Sigmoid colon (tissue), 7 donors: ENCODE measurements around the gene CAPN5. TPM values are rescaled to one million over a fixed set of nuclear protein-coding genes. Genes with fewer than 3 reads are reported as not detected.

Experiments used
- DNase-seq: peaks from one replicate; pipeline ENCODE4 v3.0.0-alpha.2; 2019
- H3K27ac ChIP-seq, 4 donors: fragments of 200-600 bp; sonication (generic); one replicate each; pipeline ENCODE4 v1.5.1; 2016 to 2019; ENCODE audit warnings: mild to moderate bottlenecking in 1 of 4
- H3K27me3 ChIP-seq, 3 donors: fragments of 200-600 bp; sonication (generic); one replicate each; pipeline ENCODE4 v1.5.1; 2019; ENCODE audit warnings: mild to moderate bottlenecking in 1 of 3
- H3K36me3 ChIP-seq, 4 donors: fragments of 200-600 bp; sonication (generic); one replicate each; pipeline ENCODE4 v1.5.1; 2016 to 2019
- H3K4me1 ChIP-seq, 4 donors: fragments of 200-600 bp; sonication (generic); one replicate each; pipeline ENCODE4 v1.5.1; 2017 to 2019
- H3K4me3 ChIP-seq, 4 donors: fragments of 200-600 bp; sonication (generic); one replicate each; pipeline ENCODE4 v1.5.1; 2017 to 2019; ENCODE audit warnings: mild to moderate bottlenecking in 2 of 4, moderate library complexity in 1 of 4
- H3K9me3 ChIP-seq, 4 donors: fragments of 200-600 bp in 3 of 4; sonication (generic) in 3 of 4; one replicate each; pipeline versions ENCODE4 v1.5.1 to v1.6.1; 2013 to 2019
- CTCF ChIP-seq, 4 experiments: fragments of 450-650 bp in 3 of 4; fragments of 200-600 bp in 1 of 4; IDR thresholded peaks; one replicate each; pipeline ENCODE4 v1.5.1; 2016 to 2019; ENCODE audit warnings: antibody characterized with exemption in 4 of 4, mild to moderate bottlenecking in 3 of 4, moderate library complexity in 2 of 4
- EP300 ChIP-seq, 4 donors: sonication (generic); formaldehyde crosslinking; IDR thresholded peaks; one replicate each; pipeline ENCODE4 v1.6.1; 2017; ENCODE audit warnings: antibody characterized with exemption in 4 of 4
- POLR2A ChIP-seq, 2 donors: fragments of 450-650 bp; IDR thresholded peaks; one replicate each; pipeline ENCODE4 v1.6.1; 2016; ENCODE audit warnings: antibody characterized with exemption in 2 of 2, mild to moderate bottlenecking in 2 of 2, moderate library complexity in 2 of 2
- POLR2AphosphoS5 ChIP-seq, 4 donors: sonication (generic); formaldehyde crosslinking; IDR thresholded peaks; one replicate each; pipeline ENCODE4 v1.6.1; 2017; ENCODE audit warnings: antibody characterized with exemption in 4 of 4
- WGBS, 2 donors: extraction: QIAGEN DNeasy Blood & Tissue Kit; methylation state at CpG; one replicate each; pipeline ENCODE4 v1.1.7; 2013; 5-methylcytosine and 5-hydroxymethylcytosine counted together
- intact Hi-C: fragments of 100-400 bp; cut with DNase I; formaldehyde crosslinking; loops from one replicate; pipeline ENCODE4 v1.15.1; 2023
- polyA plus RNA-seq, 3 donors: library from polyadenylated mRNA; stranded (reverse); fragments of 200-250 nt; gene quantifications; one replicate each; pipeline ENCODE4 v1.2.3, GENCODE V29; 2013
- total RNA-seq, 4 donors: library from RNA; depleted of rRNA; stranded (reverse); fragments of >200 nt; gene quantifications; one replicate each; pipeline ENCODE4 v1.1.0, GENCODE V29; 2016
- donor health status: healthy with polysubstance abuse.
- donor health status: Bipolar disorder and iron deficiency.
- donor health status: healthy.

Gene CAPN5
- total and polyA plus RNA-seq, 7 donors, result 4.1 to 110 (median 12.5) TPM

DNA sequence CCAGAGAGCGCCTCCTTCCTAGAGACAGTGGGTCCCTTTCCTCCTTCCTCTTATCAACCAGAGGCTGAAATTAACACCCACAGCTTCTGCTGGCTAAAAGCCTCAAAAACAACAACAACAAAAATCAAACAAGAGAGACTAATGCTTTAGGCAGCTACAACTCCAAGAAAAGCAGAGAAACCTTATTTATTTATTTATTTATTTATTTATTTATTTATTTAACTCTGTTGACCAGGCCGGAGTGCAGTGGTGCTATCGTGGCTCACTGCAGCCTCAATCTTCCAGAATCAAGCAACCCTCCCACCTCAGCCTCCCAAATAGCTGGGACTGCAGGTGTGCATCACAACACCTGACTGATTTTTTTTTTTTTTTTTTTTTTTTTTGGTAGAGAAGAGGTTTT lies 35.2 kb upstream of the CAPN5 start:
- H3K9me3 ChIP-seq, result no peaks in the 10 kb centered on the region
- TF ChIP-seq CTCF (IDR thresholded peaks at IDR 0.05), result no peak
- TF ChIP-seq EP300 (IDR thresholded peaks at IDR 0.05), result no peak
- no peak for TF ChIP-seq POLR2A (IDR thresholded peaks at IDR 0.05)
- no peak for TF ChIP-seq POLR2AphosphoS5 (IDR thresholded peaks at IDR 0.05)
- WGBS, 2 donors, result 86 to 88% methylated on average over 3 of the region's 3 CpGs
- H3K4me3 ChIP-seq, result no peak overlapping the region
- H3K36me3 ChIP-seq, result no peaks in the 10 kb centered on the region
- intact Hi-C loops, result no loop called here
- H3K27ac ChIP-seq, result no peak overlapping the region
- no peak for DNase-seq
- H3K27me3 ChIP-seq, result peaks cover 0 to 19% (median 7%) of the 10 kb centered on the region in 3 donors
- H3K4me1 ChIP-seq, result no peaks in the 10 kb centered on the region

- no peak overlapping the region for H3K4me3 ChIP-seq
- intact Hi-C loops, result no loop called here
- no peaks in the 10 kb centered on the region for H3K9me3 ChIP-seq
- no peak overlapping the region for H3K27ac ChIP-seq
- H3K27me3 ChIP-seq, result peaks cover 7 to 43% (median 23%) of the 10 kb centered on the region in 3 donors
- DNase-seq, result no peak
- WGBS, 2 donors, result 17 to 58% methylated on average over 2 of the region's 2 CpGs
- no peaks in the 10 kb centered on the region for H3K36me3 ChIP-seq
- H3K4me1 ChIP-seq, result peaks cover 0 to 9% (median 7%) of the 10 kb centered on the region in 4 donors
- TF ChIP-seq POLR2A (IDR thresholded peaks at IDR 0.05) (no peak), EP300 (IDR thresholded peaks at IDR 0.05) (no peak), POLR2AphosphoS5 (IDR thresholded peaks at IDR 0.05) (no peak), CTCF (IDR thresholded peaks at IDR 0.05) (no peak)
These were observed 31.7 kb upstream of the CAPN5 start for GRCh38 chr11:77035039-77035438.

- 11 to 54% methylated on average over 5 of the region's 5 CpGs for WGBS, 2 donors
- DNase-seq, result no peak
- Histone ChIP-seq H3K4me3 (no peak overlapping the region), H3K27me3 (peaks cover 10 to 44% (median 28%) of the 10 kb centered on the region in 3 donors), H3K9me3 (no peaks in the 10 kb centered on the region), H3K4me1 (peaks cover 0 to 12% (median 9%) of the 10 kb centered on the region in 4 donors), H3K27ac (no peak overlapping the region), H3K36me3 (no peaks in the 10 kb centered on the region)
- TF ChIP-seq POLR2AphosphoS5 (IDR thresholded peaks at IDR 0.05), result no peak
- TF ChIP-seq POLR2A (IDR thresholded peaks at IDR 0.05), result no peak
- intact Hi-C loops, result no loop called here
These were observed 31.2 kb upstream of the CAPN5 start for GRCh38 chr11:77035580-77035979.

DNA sequence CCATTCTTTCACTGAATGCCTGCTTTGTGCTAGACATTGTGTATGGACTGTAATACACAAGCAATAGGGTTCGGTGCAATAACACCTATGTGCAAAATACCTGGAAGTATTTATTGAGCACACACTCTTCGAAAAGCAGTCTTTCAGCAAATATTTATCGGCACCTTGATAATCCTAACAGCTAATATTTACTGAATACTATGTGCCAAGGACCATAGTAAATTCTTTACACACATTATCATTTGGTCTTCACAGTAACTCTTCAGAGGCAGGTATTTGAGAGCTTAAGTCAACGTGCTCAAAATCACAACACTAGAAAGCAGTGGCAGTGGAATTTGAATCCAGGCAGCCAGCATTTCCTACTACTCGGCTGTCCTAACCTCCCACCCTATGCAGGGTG lies 30.4 kb upstream of the CAPN5 start:
- no peaks in the 10 kb centered on the region for H3K9me3 ChIP-seq
- no peak overlapping the region for H3K4me3 ChIP-seq
- H3K27me3 ChIP-seq, result peaks cover 10 to 44% (median 29%) of the 10 kb centered on the region in 3 donors
- TF ChIP-seq EP300 (IDR thresholded peaks at IDR 0.05) (no peak), POLR2A (IDR thresholded peaks at IDR 0.05) (no peak), POLR2AphosphoS5 (IDR thresholded peaks at IDR 0.05) (no peak), CTCF (IDR thresholded peaks at IDR 0.05) (no peak)
- peaks cover 0 to 12% (median 9%) of the 10 kb centered on the region in 4 donors for H3K4me1 ChIP-seq
- WGBS, 2 donors, result 9 to 63% methylated on average over 5 of the region's 5 CpGs
- no peak for DNase-seq
- no peak overlapping the region for H3K27ac ChIP-seq
- intact Hi-C loops, result no loop called here
- H3K36me3 ChIP-seq, result no peaks in the 10 kb centered on the region

DNA sequence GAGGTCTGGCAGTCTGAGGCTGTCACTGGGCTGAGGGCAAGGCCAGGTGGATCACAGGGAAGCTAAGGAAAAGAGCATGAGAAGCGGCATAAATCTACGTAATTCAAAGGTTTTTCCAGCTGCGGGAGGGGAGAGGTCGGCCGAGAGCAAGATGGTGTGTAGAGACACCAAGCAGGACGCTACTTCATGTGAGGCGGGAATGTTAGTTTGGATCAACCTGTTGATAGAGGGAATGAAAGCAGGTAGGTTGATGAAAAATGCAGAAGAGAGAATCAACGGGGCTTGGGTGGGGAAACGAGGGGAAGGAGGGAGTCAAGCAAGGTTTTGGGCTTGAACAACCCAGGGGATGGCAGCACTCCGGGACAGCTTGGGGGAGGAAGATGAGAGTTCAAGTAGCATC lies 29.7 kb upstream of the CAPN5 start:
- no peaks in the 10 kb centered on the region for H3K36me3 ChIP-seq
- no peaks in the 10 kb centered on the region for H3K9me3 ChIP-seq
- WGBS, 2 donors, result 84 to 86% methylated on average over 10 of the region's 10 CpGs
- intact Hi-C loops, result no loop called here
- H3K4me3 ChIP-seq, result no peak overlapping the region
- peaks cover 10 to 47% (median 30%) of the 10 kb centered on the region in 3 donors for H3K27me3 ChIP-seq
- no peak overlapping the region for H3K27ac ChIP-seq
- no peak for TF ChIP-seq POLR2AphosphoS5 (IDR thresholded peaks at IDR 0.05)
- TF ChIP-seq EP300 (IDR thresholded peaks at IDR 0.05), result no peak
- TF ChIP-seq POLR2A (IDR thresholded peaks at IDR 0.05), result no peak
- no peak for TF ChIP-seq CTCF (IDR thresholded peaks at IDR 0.05)
- no peak for DNase-seq
- H3K4me1 ChIP-seq, result peaks cover 0 to 12% (median 9%) of the 10 kb centered on the region in 4 donors
